ENCODE results near the gene KIAA1755. TPM values are rescaled to one million over a fixed set of nuclear protein-coding genes. Genes with fewer than 3 reads are reported as not detected.

Gene KIAA1755, protein sequence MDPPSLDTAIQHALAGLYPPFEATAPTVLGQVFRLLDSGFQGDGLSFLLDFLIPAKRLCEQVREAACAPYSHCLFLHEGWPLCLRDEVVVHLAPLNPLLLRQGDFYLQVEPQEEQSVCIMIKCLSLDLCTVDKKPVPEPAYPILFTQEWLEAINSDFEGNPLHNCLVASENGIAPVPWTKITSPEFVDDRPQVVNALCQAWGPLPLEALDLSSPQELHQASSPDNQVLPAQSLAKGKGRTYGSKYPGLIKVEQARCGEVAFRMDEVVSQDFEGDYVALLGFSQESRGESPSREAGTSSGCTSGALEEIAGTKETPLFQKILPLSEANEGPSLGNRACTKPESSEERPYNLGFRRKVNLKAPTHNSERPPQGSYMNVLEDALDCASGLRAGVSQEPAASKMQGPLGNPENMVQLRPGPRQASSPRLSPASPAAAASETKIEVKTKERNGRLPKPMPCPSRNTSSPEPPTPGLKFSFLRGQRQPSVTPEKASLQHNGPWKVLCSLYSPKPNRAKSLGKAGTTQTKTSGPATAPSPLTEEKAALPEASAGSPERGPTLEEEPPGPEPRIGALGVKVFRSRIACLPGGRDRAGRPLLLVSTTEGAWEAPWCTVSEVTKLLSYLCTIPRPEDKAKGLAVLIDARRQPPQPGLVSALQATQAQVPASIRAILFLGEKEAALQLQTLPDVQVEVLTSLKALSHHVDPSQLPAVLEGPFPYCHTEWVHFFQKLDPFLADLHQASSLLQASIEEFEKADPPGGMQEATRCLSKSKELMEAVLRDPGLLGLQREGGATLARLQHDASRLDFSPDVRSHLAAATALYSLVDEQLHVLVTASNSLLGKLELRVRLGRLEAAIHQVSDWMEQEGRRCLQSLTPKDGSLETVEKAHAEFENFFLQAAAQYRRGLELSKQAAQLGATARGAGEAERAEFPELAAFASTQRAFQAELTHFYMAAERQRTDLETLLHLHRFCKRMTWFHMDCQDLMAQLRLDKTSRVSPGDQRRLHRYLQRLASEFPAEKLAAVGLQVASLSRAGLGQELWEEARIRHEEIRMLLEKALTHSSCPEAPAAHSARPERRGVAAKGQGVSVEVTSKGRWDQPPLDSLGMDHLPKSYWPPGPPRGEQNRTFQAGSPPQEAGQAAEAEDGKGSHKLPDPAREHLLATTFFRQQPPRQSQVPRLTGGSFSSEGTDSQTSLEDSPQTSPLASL
- 0.22 TPM in 2 replicates for total RNA-seq (ENCODE audit: low replicate concordance)

DNA sequence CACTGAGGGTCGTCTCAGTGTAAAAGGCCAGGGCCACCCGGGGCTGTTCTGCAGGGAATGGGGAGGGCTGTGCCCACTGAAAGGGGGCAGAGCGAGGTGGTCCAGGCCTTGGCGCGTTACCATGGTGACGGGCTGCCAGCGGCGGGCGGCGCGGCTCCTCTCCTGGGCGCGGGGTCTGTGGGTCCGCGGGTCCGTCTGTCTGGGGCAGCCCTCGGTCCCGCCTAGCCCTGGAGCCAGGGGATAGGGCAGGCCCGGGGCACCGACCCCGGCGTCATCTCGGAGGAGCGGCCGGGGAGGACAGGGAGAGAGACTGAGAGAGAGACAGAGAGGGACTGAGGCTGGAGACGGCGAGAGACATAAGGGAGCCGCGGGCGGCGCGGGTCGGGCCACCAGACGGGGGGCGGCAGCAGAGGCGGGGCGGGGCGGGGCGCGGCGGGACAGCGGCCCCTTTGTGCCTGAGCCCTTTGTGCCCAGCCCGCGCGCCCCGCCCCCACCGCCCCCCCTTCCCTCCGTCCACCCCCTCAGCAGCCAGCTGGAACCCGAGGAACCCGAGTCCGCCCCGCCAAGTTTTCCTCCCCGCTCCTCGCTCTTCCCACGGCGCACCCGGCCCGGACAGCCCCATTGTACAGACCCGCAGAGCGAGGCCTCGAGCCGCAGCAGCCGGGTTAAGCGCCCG, at the start of gene KIAA1755:
KIAA1755 (minus strand) TSS at position 358 of the 676 bp plus-strand sequence; CDS start at position 123, 235 bp downstream.
- Histone ChIP-seq H4K20me1 (ENCODE audit: low read depth) (no peaks in the 10 kb centered on the region), H3F3A (ENCODE audit: low read depth) (peaks cover 7% of the 10 kb centered on the region), H3K4me3 (peak within 1 kb of the TSS; percentile 51), H3K4me1 (peaks cover 5% of the 10 kb centered on the region), H3K79me2 (ENCODE audit: low read depth) (no peaks in the 10 kb centered on the region), H3K4me2 (peak within 1 kb of the TSS; percentile 84), H3K9me3 (ENCODE audit: low read depth) (no peaks in the 10 kb centered on the region), H3K36me3 (no peaks in the 10 kb centered on the region), H3K9ac (no peak within 1 kb of the TSS), H3K27me3 (peaks cover 45% of the 10 kb centered on the region), H3K27ac (no peak within 1 kb of the TSS), H2AFZ (replicated peaks) (peak within 1 kb of the TSS; percentile 86)
- peaks cover 3% of the 10 kb centered on the region for H3K36me3 Mint-ChIP-seq
- peak within 1 kb of the TSS; percentile 48 for H3K27ac Mint-ChIP-seq
- H3K9me3 Mint-ChIP-seq = peaks cover 6% of the 10 kb centered on the region
- peaks cover 9% of the 10 kb centered on the region for H3K27me3 Mint-ChIP-seq (ENCODE audit: insufficient read depth, low read depth)
- peak; percentile 65 for DNase-seq (ENCODE audit: low spot score)
- H3K4me3 Mint-ChIP-seq = peak within 1 kb of the TSS; percentile 81
- TF ChIP-seq, protein P1, sequence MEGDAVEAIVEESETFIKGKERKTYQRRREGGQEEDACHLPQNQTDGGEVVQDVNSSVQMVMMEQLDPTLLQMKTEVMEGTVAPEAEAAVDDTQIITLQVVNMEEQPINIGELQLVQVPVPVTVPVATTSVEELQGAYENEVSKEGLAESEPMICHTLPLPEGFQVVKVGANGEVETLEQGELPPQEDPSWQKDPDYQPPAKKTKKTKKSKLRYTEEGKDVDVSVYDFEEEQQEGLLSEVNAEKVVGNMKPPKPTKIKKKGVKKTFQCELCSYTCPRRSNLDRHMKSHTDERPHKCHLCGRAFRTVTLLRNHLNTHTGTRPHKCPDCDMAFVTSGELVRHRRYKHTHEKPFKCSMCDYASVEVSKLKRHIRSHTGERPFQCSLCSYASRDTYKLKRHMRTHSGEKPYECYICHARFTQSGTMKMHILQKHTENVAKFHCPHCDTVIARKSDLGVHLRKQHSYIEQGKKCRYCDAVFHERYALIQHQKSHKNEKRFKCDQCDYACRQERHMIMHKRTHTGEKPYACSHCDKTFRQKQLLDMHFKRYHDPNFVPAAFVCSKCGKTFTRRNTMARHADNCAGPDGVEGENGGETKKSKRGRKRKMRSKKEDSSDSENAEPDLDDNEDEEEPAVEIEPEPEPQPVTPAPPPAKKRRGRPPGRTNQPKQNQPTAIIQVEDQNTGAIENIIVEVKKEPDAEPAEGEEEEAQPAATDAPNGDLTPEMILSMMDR (IDR thresholded peaks at IDR 0.05) = no peak
- TF ChIP-seq EZH2phosphoT487 (IDR thresholded peaks at IDR 0.05) (no peak), EZH2 (IDR thresholded peaks at IDR 0.05) (peak; percentile 60)
- H3K4me1 Mint-ChIP-seq = peaks cover 26% of the 10 kb centered on the region

- Histone ChIP-seq H3K27ac (no peak overlapping the region), H3K36me3 (no peaks in the 10 kb centered on the region), H3F3A (ENCODE audit: low read depth) (peaks cover 6% of the 10 kb centered on the region), H2AFZ (replicated peaks) (no peak overlapping the region), H3K4me1 (peaks cover 8% of the 10 kb centered on the region), H3K4me3 (no peak overlapping the region), H3K79me2 (ENCODE audit: low read depth) (no peaks in the 10 kb centered on the region), H3K9me3 (ENCODE audit: low read depth) (no peaks in the 10 kb centered on the region), H4K20me1 (ENCODE audit: low read depth) (no peaks in the 10 kb centered on the region), H3K9ac (no peak overlapping the region), H3K4me2 (no peak overlapping the region), H3K27me3 (no peaks in the 10 kb centered on the region)
- peaks cover 2% of the 10 kb centered on the region for H3K36me3 Mint-ChIP-seq
- no peak overlapping the region for H3K4me3 Mint-ChIP-seq
- H3K4me1 Mint-ChIP-seq = peaks cover 26% of the 10 kb centered on the region
- H3K9me3 Mint-ChIP-seq = no peaks in the 10 kb centered on the region
- no peak overlapping the region for H3K27ac Mint-ChIP-seq
- TF ChIP-seq, protein P1 (IDR thresholded peaks at IDR 0.05) = no peak
- DNase-seq (ENCODE audit: low spot score) = no peak
- peaks cover 6% of the 10 kb centered on the region for H3K27me3 Mint-ChIP-seq (ENCODE audit: insufficient read depth, low read depth)
Measured at GRCh38 chr20:38308447-38308846, 47.9 kb upstream of the KIAA1755 start.

DNA sequence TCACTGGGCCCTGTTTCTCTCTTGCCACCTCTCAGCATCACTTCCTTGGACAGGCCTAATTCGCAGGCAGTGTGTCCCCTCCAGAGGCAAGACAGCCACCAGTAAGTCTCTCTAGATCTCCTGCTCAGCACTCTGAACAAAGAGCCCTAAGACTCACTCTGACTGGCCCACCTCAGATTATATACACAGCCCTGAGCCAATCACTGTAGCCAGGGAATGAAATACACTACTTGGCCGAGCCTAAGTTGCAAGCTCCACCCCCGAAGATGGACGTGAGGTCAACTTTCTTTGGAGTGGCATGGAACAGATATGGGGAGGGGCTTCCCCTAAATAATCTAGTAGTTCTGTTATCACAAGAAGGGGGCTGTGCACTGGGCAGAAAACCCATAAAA, 47.5 kb upstream of the KIAA1755 start:
- Histone ChIP-seq H3K36me3 (no peaks in the 10 kb centered on the region), H2AFZ (replicated peaks) (no peak overlapping the region), H3K4me1 (peaks cover 9% of the 10 kb centered on the region), H3K9me3 (ENCODE audit: low read depth) (no peaks in the 10 kb centered on the region), H3K9ac (no peak overlapping the region), H3F3A (ENCODE audit: low read depth) (peaks cover 6% of the 10 kb centered on the region), H3K4me3 (no peak overlapping the region), H3K79me2 (ENCODE audit: low read depth) (no peaks in the 10 kb centered on the region), H3K4me2 (no peak overlapping the region), H3K27me3 (no peaks in the 10 kb centered on the region), H3K27ac (no peak overlapping the region), H4K20me1 (ENCODE audit: low read depth) (no peaks in the 10 kb centered on the region)
- TF ChIP-seq EZH2phosphoT487 (IDR thresholded peaks at IDR 0.05) (no peak), EZH2 (IDR thresholded peaks at IDR 0.05) (no peak)
- TF ChIP-seq, protein P1 (IDR thresholded peaks at IDR 0.05) = no peak
- Mint-ChIP-seq H3K27me3 (ENCODE audit: insufficient read depth, low read depth) (peaks cover 6% of the 10 kb centered on the region), H3K4me3 (no peak overlapping the region), H3K4me1 (peaks cover 30% of the 10 kb centered on the region), H3K36me3 (peaks cover 2% of the 10 kb centered on the region), H3K9me3 (no peaks in the 10 kb centered on the region), H3K27ac (peak overlapping the region; percentile 95)
- DNase-seq (ENCODE audit: low spot score) = no peak

All from neural progenitor cell (in vitro differentiated cells).